ENCODE data around the gene PAM. TPM values are rescaled to one million over a fixed set of nuclear protein-coding genes. Genes with fewer than 3 reads are reported as not detected.

PAM gene
- total RNA-seq, 1 donor from 2014 or later = 136 TPM

GRCh38 chr5:102740515-102740914, 14.6 kb upstream of the PAM start:
- Histone ChIP-seq H3K4me1 (no peaks in the 10 kb centered on the region), H3K9me3 (no peaks in the 10 kb centered on the region), H3K4me3 (no peak overlapping the region), H3K36me3 (no peaks in the 10 kb centered on the region), H3K27me3 (no peaks in the 10 kb centered on the region), H3K27ac (no peak overlapping the region)
- no peak for TF ChIP-seq POLR2A (IDR thresholded peaks at IDR 0.05)
- TF ChIP-seq POLR2AphosphoS5 (IDR thresholded peaks at IDR 0.05; ENCODE audit: insufficient read depth in 1 of 2, low read depth in 1 of 2) = no peak
- TF ChIP-seq, protein P1, sequence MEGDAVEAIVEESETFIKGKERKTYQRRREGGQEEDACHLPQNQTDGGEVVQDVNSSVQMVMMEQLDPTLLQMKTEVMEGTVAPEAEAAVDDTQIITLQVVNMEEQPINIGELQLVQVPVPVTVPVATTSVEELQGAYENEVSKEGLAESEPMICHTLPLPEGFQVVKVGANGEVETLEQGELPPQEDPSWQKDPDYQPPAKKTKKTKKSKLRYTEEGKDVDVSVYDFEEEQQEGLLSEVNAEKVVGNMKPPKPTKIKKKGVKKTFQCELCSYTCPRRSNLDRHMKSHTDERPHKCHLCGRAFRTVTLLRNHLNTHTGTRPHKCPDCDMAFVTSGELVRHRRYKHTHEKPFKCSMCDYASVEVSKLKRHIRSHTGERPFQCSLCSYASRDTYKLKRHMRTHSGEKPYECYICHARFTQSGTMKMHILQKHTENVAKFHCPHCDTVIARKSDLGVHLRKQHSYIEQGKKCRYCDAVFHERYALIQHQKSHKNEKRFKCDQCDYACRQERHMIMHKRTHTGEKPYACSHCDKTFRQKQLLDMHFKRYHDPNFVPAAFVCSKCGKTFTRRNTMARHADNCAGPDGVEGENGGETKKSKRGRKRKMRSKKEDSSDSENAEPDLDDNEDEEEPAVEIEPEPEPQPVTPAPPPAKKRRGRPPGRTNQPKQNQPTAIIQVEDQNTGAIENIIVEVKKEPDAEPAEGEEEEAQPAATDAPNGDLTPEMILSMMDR (IDR thresholded peaks at IDR 0.05) = no peak
- DNase-seq (ENCODE audit: extremely low spot score in 2 of 2) = no peak
- intact Hi-C loops (cut with DNase I) = no loop called here

DNA sequence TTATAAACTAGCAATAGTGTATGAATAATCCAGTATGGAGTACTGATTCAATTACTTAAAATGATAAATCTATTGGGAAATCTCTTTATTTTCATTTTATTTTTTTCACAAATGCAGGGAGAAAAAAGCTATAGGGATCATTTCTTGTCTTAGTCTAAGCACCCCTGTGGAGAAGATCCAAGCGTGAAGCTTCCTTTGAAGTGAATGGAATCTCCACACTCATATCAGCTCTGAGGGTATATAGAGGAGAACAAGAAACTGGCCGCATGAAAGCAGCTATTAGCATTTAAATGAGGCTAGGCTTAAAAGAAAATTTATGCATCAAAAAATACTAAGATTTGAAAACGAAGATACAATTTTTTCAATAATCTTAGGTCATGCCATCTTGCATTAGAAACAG, 12.9 kb upstream of the PAM start:
- no peak for DNase-seq (ENCODE audit: extremely low spot score in 2 of 2)
- intact Hi-C loops (cut with DNase I) = no loop called here
- Histone ChIP-seq H3K27me3 (no peaks in the 10 kb centered on the region), H3K9me3 (no peaks in the 10 kb centered on the region), H3K27ac (no peak overlapping the region), H3K36me3 (no peaks in the 10 kb centered on the region), H3K4me1 (no peaks in the 10 kb centered on the region), H3K4me3 (no peak overlapping the region)
- TF ChIP-seq, protein P1 (IDR thresholded peaks at IDR 0.05) = no peak
- TF ChIP-seq POLR2A (IDR thresholded peaks at IDR 0.05) = no peak
- TF ChIP-seq POLR2AphosphoS5 (IDR thresholded peaks at IDR 0.05; ENCODE audit: insufficient read depth in 1 of 2, low read depth in 1 of 2) = no peak

- intact Hi-C loops (cut with DNase I) = no loop called here
- no peak overlapping the region for H3K27ac ChIP-seq
- H3K36me3 ChIP-seq = no peaks in the 10 kb centered on the region
- no peaks in the 10 kb centered on the region for H3K27me3 ChIP-seq
- no peaks in the 10 kb centered on the region for H3K9me3 ChIP-seq
- no peak overlapping the region for H3K4me3 ChIP-seq
- no peaks in the 10 kb centered on the region for H3K4me1 ChIP-seq
- DNase-seq (ENCODE audit: extremely low spot score in 2 of 2) = no peak
- TF ChIP-seq POLR2A (IDR thresholded peaks at IDR 0.05) (no peak), POLR2AphosphoS5 (IDR thresholded peaks at IDR 0.05; ENCODE audit: insufficient read depth in 1 of 2, low read depth in 1 of 2) (no peak)
- TF ChIP-seq, protein P1 (IDR thresholded peaks at IDR 0.05) = no peak
Measured at GRCh38 chr5:102743900-102744299, 11.2 kb upstream of the PAM start.

GRCh38 chr5:102747386-102748166, 7.5 kb upstream of the PAM start:
- Histone ChIP-seq H3K4me3 (no peak overlapping the region), H3K36me3 (no peaks in the 10 kb centered on the region), H3K4me1 (no peaks in the 10 kb centered on the region), H3K9me3 (no peaks in the 10 kb centered on the region), H3K27me3 (no peaks in the 10 kb centered on the region), H3K27ac (no peak overlapping the region)
- no peak for DNase-seq (ENCODE audit: extremely low spot score in 2 of 2)
- no peak for TF ChIP-seq POLR2AphosphoS5 (IDR thresholded peaks at IDR 0.05; ENCODE audit: insufficient read depth in 1 of 2, low read depth in 1 of 2)
- TF ChIP-seq POLR2A (IDR thresholded peaks at IDR 0.05) = no peak
- TF ChIP-seq, protein P1 (IDR thresholded peaks at IDR 0.05) = no peak
- intact Hi-C loops (cut with DNase I) = no loop called here

DNA sequence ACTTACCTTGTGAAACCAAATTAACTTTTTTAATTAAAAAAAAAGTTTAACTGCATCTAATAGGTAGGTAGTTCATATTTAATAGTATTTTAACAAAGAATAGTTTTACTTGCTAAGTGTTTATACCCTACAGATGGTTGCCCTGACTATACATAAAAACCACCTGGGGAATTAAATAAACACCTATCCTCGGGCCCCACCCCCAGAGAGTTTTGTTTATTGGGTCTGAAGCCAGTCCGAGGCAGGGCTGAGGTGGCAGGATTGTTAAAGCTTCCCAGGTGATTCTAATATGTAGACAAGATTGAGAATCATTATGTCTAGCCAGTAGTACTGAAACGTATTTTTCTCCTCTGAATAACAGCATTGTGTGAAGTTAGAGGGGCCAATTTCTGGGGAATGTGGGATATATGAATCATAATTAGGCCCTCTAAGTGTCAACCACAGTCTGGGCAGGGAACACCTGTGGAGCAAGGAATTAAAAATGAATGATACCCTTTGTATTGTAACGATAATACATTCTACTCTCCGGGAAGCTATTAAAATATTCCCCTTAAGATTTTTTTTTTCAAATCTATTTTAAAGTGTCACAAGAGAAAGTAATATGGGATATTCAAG, 5.6 kb upstream of the PAM start:
- no peak for TF ChIP-seq POLR2AphosphoS5 (IDR thresholded peaks at IDR 0.05; ENCODE audit: insufficient read depth in 1 of 2, low read depth in 1 of 2)
- TF ChIP-seq, protein P1 (IDR thresholded peaks at IDR 0.05) = no peak
- no peak for TF ChIP-seq POLR2A (IDR thresholded peaks at IDR 0.05)
- intact Hi-C loops (cut with DNase I) = no loop called here
- H3K27ac ChIP-seq = no peak overlapping the region

More for the DNA sequence above, 5.6 kb upstream of the PAM start:
- H3K9me3 ChIP-seq = no peaks in the 10 kb centered on the region
- H3K4me3 ChIP-seq = no peak overlapping the region
- H3K4me1 ChIP-seq = peaks cover 9% of the 10 kb centered on the region
- no peaks in the 10 kb centered on the region for H3K36me3 ChIP-seq
- no peak for DNase-seq (ENCODE audit: extremely low spot score in 2 of 2)
- no peaks in the 10 kb centered on the region for H3K27me3 ChIP-seq
